SIG-M5 (cell line): Measurements from ENCODE around the gene VEZF1.

Experiments used
- DNase-seq: peaks from one replicate; lab custom pipeline; 2025; lab: John Stamatoyannopoulos, UW

VEZF1 gene

GRCh38 chr17:57987581-57988300, at the start of gene VEZF1:
Gene VEZF1 (minus strand): TSS chr17:57988254. CDS start chr17:57988111, 143 bp downstream.
- no peak for DNase-seq

- DNase-seq = no peak
These were observed 44.8 kb upstream of the VEZF1 start for GRCh38 chr17:58032691-58033415.

GRCh38 chr17:58028578-58028977, 40.5 kb upstream of the VEZF1 start:
- DNase-seq = no peak

GRCh38 chr17:58020401-58020800, 32.3 kb upstream of the VEZF1 start:
- DNase-seq = no peak

- DNase-seq = no peak
These were observed 31.5 kb upstream of the VEZF1 start for GRCh38 chr17:58019521-58019920.

GRCh38 chr17:58019039-58019438, 31.0 kb upstream of the VEZF1 start:
- no peak for DNase-seq

GRCh38 chr17:58010067-58010799, 22.2 kb upstream of the VEZF1 start:
- no peak for DNase-seq

GRCh38 chr17:58007781-58008706, 20.0 kb upstream of the VEZF1 start:
- DNase-seq = no peak

GRCh38 chr17:58006924-58007780, 19.1 kb upstream of the VEZF1 start, which contains the start of gene SRSF1:
Gene SRSF1 (minus strand): TSS chr17:58007246. CDS start chr17:58007137, 109 bp downstream.
- peak; percentile 81 for DNase-seq

- DNase-seq = no peak
These were observed 18.5 kb upstream of the VEZF1 start for GRCh38 chr17:58006560-58006923.

- DNase-seq = no peak
These were observed 17.9 kb upstream of the VEZF1 start for GRCh38 chr17:58005728-58006559.

GRCh38 chr17:58005031-58005727, 17.1 kb upstream of the VEZF1 start:
- no peak for DNase-seq

GRCh38 chr17:58004060-58004459, 16.0 kb upstream of the VEZF1 start:
- DNase-seq = no peak

- no peak for DNase-seq
These were observed 14.9 kb upstream of the VEZF1 start for GRCh38 chr17:58002973-58003372.

- DNase-seq = no peak
These were observed 14.3 kb upstream of the VEZF1 start for GRCh38 chr17:58002154-58002948.

- DNase-seq = no peak
These were observed 13.5 kb upstream of the VEZF1 start for GRCh38 chr17:58001461-58002124.

- DNase-seq = no peak
These were observed 11.5 kb upstream of the VEZF1 start for GRCh38 chr17:57999496-58000017.
